AG09309 (cell line): ENCODE data around the gene XPNPEP1.

Experiments
- DNase-seq: peaks from one replicate; pipeline ENCODE4 v3.0.0-alpha.2; 2010; ENCODE audit warnings: low read depth
- H3K4me3 ChIP-seq: 2 replicates; pipeline ENCODE4 v1.5.1; 2011; ENCODE audit warnings: mild to moderate bottlenecking, low read depth, low read length, moderate library complexity; ENCODE audit not compliant: control insufficient read depth
- CTCF ChIP-seq: IDR thresholded peaks from 2 replicates; pipeline ENCODE4 v1.5.1; 2011; ENCODE audit warnings: mild to moderate bottlenecking, low read depth, low read length, inconsistent platforms; ENCODE audit not compliant: insufficient read depth, control insufficient read depth; ENCODE audit errors: missing control alignments

The XPNPEP1 gene

GRCh38 chr10:109881769-109882057 lies 41.6 kb downstream of the XPNPEP1 start:
- no peak overlapping the region for H3K4me3 ChIP-seq
- no peak for DNase-seq
- TF ChIP-seq CTCF = no peak

GRCh38 chr10:109880886-109881768 lies 42.2 kb downstream of the XPNPEP1 start:
- TF ChIP-seq CTCF = no peak
- no peak for DNase-seq
- H3K4me3 ChIP-seq = no peak overlapping the region

GRCh38 chr10:109877546-109877945 lies 45.8 kb downstream of the XPNPEP1 start:
- no peak for TF ChIP-seq CTCF
- H3K4me3 ChIP-seq = no peak overlapping the region
- no peak for DNase-seq

- H3K4me3 ChIP-seq = no peak overlapping the region
- DNase-seq = no peak
- no peak for TF ChIP-seq CTCF
Observed at GRCh38 chr10:109875828-109876821, 47.2 kb downstream of the XPNPEP1 start.

- H3K4me3 ChIP-seq = no peak overlapping the region
- TF ChIP-seq CTCF = no peak
- no peak for DNase-seq
Observed at GRCh38 chr10:109875151-109875568, 48.2 kb downstream of the XPNPEP1 start.

- no peak for TF ChIP-seq CTCF
- DNase-seq = no peak
- H3K4me3 ChIP-seq = no peak overlapping the region
Observed at GRCh38 chr10:109871476-109871875, 51.8 kb downstream of the XPNPEP1 start.
